CD4-positive, alpha-beta T cell treated with Interleukin-2 at 100 ng/mL for 4 hours (primary cell): Measurements from ENCODE around the gene MS4A13.
"Not testable (repeated sequence)": the region's sequence is repeated elsewhere in the genome, so short reads cannot be mapped to it uniquely, and the experiment has no call there.

ENCODE experiments used
- DNase-seq: peaks from one replicate; pipeline ENCODE4 v3.0.0-alpha.2; 2020; ENCODE audit warnings: low spot score

MS4A13 gene, protein sequence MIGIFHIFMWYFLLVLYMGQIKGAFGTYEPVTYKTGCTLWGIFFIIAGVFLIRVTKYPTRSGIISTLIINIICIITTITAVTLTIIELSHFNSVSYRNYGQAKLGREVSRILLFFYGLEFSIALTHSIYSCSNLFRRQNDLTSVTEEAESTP

DNA sequence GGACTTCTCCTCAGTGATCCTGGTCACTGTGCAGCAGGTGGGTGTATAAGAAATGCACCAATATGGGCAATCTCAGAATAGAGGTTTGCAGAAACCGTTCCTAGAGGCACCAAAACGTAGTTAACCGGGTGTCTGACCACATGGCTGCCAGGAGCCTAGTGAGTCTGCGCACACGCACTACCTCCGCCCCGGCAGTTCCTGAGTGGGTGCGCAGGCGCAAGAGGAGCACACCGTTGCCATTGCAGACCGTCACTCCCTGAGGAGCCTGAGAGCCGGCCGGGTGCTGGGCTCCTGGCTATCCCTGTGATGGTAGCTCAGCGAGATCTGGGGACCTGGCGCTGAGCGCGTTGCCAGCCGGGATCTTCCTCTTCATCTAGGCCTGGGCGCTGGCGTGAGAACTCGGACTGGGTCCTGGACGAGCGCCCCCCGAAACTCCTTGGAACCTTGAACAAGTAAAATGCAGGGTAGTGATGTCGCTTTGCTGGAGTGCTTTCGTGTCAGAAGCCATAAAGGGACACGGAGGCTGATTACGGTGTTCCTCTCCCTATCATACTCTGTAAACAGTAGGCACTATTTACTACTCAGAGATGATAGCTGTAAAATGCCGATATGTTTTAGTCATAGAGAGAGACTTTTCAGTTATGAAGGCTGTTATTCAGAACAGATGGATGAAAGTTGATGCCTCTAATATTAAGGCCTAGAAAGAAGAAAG is at the start of gene MS4A13:
Gene MS4A13 (plus strand): TSS at position 249 of the 712 bp plus-strand sequence. CDS start 2,692 bp downstream, outside the sequence.
- DNase-seq, result no peak

DNA sequence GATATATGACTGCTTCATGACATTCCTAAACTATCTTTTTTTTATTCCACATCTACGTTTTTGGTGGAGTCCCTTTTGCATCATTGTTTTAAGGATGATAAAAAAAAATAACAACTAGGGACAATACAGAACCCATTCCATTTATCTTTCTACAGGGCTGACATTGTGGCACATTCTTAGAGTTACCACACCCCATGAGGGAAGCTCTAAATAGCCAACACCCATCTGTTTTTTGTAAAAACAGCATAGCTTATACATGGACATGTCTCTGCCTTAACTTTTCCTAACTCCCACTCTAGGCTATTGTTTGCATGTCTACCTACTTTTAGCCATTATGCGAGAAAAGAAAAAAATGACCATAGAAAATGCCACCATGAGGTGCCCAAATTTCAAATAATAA is 46.4 kb upstream of the MS4A13 start:
- no peak for DNase-seq

DNA sequence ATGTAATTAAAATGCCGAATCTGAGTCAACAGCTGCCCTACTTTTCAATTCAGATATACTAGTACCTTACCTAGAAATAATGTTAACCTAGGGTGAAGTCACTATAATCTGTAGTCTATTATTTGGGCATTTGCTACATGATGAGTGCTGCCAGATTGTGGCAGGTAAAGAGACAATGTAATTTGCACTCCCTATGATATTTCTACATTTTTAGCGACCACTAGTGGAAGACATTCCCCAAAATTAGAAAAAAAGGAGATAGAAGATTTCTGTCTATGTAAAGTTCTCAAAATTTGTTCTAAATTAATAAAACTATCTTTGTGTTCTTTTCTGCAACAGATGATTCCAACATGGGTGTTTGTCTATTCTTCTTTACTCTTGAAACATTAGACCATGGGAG is 45.5 kb upstream of the MS4A13 start:
- no peak for DNase-seq

DNA sequence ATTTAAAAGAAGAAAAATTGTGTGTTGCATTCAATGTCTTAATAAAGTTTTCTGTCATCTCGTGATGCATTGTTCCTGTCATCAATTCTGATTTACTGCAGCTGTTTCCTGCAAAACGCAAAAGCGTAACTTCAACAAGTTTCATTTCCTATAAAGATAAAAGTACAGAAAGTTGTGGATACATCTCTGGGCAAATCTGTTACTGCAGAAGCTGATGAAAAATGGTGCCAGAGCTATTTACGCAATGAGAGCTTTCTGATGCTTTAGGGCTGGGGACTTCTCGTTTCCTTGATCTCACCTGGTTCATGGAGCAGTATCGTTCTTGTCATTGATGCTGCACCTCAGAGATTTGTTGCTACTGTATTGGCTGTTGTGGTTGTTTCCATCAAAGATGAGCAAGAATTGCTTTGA is 38.2 kb upstream of the MS4A13 start:
- DNase-seq, result no peak

DNA sequence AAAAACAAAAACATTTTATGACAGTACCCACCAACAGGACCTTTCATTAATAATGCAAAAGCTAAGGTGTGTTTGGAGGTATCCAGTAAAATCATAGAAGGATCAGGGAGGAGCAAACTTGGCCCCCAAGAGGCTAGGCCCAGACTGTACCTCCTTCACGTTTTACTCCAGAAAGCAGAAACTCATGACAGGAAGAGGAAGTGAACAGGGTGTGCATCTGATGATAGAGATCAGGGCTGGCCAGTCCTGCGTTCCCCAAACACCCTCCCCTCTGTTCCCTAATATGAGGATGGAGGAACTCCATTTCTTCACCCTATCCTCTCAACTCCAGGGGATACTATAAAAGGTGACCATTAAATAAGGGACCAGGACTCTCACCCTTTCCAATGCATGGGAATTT is 32.8 kb upstream of the MS4A13 start:
- no peak for DNase-seq

DNA sequence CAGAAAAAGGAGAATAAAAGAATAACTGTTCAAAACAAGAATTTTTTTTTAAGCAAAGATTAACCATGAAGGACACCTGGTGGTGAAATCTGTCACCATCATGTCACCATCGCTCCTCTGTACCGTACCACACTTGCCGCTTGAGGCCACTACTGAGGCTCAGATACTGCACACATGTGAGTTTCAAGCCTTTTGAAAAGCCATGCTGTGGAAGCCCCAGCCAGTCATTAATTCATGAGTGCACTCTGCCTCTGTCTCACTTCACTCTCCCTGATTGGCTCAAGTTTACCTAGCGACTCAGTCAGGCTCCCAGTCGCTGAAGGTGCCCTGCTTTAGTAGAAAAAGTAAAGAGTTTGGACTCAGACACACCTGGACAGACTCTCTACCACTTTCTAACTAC is 29.2 kb upstream of the MS4A13 start:
- DNase-seq, result peak; percentile 16

DNA sequence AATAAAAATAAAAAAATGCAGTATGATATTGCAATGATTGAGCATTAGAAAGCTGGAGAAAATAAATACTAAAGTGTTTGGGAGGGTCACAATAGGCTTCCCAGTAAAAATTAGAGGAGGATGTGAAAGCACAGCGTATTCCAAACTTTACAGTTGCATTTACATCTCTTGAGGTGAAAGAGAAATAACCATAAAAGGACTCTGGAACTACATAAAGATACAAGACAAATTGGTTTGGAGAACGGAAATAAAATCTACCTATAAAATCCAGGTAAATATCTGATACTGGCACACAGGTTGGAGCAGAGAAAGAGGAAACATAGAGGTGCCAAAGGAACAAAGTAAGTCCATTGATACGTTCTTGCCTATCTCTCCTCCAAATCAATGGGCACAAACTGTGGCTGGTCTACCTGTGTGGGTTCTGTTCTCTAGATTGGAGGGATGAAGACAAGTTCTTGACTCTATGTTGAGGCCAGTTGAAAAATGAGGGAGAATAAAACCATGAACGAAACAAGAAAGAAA is 22.6 kb upstream of the MS4A13 start, which contains the start of gene MS4A12:
Gene MS4A12 (plus strand): TSS at position 291 of the 522 bp plus-strand sequence. CDS start 4,541 bp downstream, outside the sequence.
- DNase-seq, result no peak

DNA sequence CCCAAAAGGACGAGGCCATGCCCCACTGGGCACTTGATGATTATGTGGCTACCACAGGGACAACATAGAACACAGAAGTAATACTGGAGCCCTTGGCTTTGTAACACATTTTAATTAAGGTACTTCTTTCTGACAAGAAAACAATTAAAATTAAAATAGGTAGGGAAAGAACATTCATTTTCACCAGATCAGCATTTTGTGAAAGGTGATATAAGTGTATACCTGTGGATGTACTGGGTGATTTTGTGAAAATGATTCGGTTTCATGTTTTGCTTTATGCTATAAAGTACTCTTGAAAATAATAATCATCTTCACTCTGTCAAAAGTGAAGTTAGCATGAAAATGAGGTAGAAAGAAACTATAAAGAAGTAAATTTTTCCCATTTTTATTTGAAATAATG is 21.7 kb upstream of the MS4A13 start:
- no peak for DNase-seq

DNA sequence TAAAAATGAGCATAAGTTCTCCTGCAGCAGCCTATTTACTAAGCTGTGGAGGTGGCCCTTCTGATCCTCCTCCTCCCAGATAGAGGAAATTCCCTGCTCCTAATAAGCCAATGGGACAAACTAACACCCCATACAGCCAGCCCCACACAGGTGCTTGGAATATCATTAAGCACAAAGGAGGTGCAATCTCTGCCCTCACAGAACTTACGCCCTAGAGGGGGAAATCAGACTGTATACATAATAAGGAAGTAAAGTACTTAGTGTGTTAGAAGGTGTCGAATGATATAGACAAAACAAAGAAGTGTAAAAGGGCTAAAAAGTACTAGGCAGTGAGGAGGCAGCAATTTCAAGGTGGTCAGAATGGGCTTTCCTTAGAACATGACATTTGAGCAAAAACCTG is 16.8 kb upstream of the MS4A13 start:
- DNase-seq, result no peak

DNA sequence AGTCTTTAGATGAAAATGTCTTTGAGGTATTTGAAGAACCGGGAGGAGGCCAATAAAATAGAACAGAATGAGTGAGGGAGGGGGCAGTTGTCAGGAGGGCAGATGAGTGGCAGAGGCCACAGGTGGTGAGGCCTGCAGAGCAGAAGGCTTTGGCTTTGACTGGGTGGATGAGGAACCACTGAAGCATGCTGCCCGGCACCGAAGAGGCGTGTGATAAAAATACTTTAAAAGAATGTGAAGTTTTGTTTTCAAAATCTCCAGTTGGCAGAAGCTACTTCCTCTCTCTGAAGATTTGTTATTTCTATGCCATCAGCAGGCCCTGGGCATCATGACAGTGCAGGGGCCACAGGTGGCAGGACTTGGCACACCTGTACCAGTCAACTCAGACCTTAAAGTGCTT is 16.3 kb upstream of the MS4A13 start:
- no peak for DNase-seq

DNA sequence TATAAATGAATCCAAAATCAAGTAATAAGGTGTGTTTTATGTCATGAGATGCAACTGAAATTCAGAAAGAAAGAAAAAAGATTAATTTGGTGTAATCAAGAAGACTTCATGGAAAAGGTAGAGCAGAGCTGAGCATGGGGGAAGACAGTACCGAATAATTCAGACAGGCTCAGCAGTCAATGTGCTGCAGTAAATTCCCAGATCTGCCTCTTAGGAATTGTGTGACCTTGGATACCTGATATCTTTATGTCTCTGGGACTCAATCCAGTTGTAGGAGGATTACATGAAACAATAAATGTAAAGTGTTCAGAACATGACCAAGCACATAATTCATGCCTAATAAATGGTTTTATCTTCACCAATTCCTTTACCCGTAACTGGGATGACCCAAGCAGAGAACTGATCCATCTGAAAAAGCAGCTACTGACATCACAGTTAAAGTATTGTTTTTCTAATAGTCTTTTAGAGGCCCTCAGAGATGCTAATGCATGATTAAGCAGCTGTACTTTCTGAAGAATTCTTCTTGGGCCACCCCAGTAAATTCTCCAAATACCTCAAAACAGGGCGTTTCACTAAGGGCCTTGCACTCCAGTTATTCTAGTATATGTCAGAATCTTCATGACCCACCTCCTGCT is 14.8 kb upstream of the MS4A13 start:
- no peak for DNase-seq

DNA sequence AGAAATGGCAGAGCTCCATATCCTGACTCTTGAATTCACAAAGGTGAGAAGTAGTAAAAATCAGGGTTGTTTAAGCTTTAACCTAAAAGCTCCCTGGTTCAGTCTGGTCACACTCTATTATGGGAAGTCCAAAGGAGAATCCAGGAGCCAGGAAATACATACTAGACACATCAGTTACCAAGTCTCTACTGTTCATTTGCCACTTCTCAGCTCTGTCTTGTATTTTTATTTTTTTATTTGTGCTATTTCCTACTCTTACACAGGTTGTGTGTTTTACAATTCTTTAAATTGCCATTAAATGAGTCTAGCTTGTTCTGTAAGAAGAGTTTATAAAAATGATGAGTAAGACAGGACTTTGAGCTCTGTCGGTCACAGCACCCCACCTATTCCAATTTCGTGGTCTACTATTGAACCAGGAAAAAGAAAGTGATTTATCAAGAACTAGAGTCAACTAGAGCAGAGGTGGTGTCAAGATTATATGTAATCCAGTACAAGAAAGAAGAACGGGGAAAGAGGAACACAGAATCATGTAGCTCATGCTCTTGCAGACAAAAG is 12.9 kb upstream of the MS4A13 start:
- no peak for DNase-seq

DNA sequence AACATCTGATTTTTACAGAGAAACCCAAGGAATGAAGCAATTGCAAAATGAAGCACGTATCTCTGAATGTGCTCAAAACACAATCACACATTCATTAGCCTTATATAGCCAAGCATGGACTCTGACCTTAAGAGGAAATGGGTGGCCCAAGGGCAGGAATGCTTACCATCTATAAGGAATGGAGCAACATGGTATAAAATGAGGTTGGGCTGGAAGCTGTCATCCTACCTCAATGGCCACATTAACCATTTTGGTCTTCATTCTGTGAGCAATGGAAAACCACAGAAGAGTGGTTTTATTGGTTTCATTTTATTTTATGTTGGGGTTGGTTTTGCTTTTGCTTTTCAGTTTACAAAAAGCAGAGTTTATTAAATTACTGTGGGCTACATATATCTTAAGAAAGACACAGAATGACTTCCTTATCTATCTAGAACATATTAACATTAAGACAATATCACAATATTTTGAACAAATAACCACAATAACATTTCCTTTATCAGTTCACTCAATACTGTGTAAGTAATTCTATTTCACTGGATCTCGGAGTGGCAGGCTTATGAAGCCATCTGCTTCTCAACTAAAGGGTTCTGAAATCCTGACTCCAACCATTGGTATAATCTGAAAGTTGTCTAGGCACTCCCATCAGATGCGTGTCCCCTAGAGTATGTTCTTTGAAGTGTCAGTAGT is 10.8 kb upstream of the MS4A13 start:
- DNase-seq, result no peak

DNA sequence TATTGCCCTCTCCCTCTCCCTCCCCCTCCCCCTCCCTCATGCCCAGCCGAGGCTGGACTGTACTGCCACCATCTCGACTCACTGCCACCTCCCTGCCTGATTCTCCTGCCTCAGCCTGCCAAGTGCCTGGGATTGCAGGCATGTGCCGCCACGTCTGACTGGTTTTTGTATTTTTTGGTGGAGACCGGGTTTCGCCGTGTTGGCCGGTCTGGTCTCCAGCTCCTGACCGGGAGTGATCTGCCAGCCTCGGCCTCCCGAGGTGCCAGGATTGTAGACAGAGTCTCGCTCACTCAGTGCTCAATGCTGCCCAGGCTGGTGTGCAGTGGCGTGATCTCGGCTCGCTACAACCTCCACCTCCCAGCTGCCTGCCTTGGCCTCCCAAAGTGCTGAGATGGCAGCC is 5.6 kb upstream of the MS4A13 start:
- not testable (repeated sequence) for DNase-seq

DNA sequence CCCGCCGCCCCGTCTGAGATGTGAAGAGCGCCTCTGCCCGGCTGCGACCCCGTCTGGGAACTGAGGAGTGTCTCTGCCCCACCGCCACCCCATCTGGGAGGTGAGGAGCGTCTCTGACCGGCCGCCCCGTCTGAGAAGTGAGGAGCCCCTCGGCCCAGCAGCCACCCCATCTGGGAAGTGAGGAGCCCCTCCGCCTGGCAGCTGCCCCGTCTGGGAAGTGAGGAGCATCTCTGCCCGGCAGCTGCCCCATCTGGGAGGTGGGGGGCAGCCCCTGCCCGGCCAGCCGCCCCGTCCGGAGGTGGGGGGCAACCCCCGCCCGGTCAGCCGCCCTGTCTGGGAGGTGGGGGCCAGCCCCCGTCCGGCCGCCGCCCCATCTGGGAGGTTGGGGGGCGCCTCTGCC is 5.0 kb upstream of the MS4A13 start:
- DNase-seq, result not testable (repeated sequence)

DNA sequence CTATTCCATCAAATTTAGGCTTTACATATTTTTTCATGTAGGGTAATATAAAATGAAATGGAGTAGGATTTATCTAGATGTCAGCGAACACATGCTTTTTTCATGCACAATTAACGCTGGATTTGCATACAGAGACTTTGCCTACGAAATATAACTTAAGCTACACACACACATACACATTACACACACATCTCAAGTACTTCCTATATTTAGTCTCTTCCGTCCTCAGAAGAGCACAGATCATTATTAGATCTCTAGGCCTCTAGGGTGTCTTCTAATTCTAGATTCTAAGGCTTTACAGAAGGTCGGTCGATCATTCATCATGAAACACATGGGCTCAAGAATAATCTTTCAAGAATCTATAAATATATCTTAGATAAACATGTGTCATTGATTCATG is 3.8 kb upstream of the MS4A13 start:
- no peak for DNase-seq

DNA sequence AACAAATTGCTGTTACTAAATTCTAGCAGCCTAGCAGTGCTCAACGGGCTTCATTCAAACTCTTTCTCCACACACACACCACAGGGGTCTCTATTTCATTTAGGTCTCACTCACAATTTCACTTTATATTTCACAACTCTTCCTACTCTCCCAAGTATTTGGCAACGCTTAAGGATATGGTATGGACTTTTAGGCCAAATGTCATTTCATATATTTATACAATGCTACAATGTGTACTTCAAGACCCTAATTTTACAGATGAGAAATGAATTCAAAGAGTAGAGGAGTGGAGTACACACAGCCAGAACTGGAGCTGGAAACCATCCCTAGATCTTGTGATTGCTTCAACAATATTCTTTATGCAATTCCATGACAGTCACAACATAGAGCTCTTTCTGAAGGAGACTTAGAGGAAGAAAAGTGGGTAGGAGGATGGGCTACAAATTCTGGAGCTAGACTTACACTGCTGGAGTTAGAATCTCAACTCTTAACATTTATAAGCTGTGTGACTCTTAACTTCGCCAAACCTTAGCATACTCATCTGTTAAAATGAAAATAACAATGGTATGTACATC is 2.5 kb upstream of the MS4A13 start:
- no peak for DNase-seq

DNA sequence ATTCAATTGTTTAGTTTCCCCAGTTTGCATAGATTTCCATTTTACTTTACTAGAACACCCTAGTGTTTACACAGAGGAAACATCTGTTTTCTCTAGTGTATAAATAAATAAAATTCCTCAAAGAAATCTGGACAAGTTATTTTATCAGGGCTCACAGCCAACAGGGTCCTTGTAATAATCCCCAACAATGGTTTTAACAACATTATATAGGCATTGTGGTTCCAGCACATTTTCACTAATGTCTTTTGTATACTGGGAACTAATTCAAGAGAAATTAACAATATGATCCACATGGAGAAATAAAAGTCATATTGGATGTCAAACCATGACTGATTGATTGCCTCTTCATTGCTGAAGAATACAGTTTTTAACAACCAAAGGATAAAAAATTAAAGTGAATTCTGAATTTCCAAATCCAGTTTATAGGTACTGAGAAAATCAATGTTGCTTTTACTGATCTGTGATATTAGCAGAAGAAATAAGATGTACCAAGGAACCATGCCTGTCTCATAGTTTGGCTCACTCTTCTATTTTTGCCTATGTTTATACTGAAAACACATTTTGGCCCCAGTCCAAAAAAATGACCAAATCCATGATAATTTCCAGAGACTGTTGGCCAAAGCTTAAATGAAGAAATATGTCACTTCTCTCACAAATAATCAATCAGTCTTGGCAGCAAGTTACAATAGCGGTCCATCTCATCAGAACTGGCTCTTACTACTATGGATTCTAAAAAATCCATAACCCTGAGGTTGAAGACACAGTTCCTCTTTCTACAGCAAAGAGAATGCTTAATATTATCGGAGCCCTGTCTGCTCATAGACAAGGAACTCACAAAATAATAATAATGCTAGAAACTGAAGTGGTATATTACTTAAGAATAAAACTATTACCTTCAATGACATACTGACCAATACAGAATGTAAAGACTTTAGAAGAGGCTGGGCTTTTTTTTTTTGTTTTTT is 1.4 kb upstream of the MS4A13 start:
- no peak for DNase-seq

DNA sequence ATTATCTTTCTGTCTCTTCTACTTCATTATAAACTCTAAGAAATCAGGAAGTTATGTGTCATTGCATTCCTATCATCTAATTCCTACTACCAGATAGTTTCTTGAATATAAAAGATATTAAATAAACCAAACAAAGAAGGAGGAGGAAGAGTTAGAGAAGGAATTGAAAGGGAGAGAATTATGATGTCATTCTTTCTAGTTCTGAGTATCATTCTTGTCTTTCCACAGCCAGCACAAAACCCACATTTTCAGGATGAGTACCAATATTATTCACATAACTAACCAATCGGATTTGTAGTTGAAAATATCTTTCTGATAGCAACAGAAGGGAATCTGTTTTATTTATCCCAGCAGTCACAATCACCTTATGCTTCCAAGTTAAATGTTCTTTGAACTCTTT is 13.3 kb downstream of the MS4A13 start:
- DNase-seq, result no peak

DNA sequence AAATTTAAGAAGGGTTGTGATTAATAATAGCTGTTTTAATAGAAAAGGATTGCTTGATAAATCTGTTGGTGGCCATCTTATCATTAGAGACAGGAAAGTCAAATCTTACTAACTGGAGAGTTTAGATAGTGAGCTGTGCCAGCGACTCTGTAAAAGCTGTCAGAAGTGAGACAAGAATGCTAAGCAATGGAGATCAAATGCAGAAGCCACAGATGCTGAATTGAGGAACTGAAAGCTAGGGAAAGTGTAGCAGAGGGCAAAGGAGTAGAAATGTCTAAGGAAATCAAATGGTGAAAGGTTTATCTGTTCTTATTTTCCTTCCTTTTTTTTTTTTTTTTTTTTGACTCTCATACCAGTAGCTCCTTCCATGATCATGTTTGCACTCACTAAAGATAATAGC is 13.7 kb downstream of the MS4A13 start:
- DNase-seq, result no peak
